OCI-LY1 (cell line): Measurements from ENCODE around the gene BHLHA9.

Experiments
- H2AFZ ChIP-seq: fragments of 200-600 bp; sonication (generic), shearing (Covaris generic); 2 replicates; pipeline ENCODE4 v1.6.0; 2014; ENCODE audit warnings: antibody characterized with exemption, mild to moderate bottlenecking, low read length
- H3F3A ChIP-seq: fragments of 200-600 bp; sonication (generic), shearing (Covaris generic); 2 replicates; pipeline ENCODE4 v1.6.0; 2014; ENCODE audit warnings: mild to moderate bottlenecking, antibody characterized with exemption, low read length, moderate library complexity; ENCODE audit not compliant: insufficient read depth
- H3K27ac ChIP-seq: fragments of 200-600 bp; sonication (generic); 2 replicates; pipeline ENCODE4 v1.5.1; 2014; ENCODE audit warnings: low read length, mixed run types, mild to moderate bottlenecking, low read depth; ENCODE audit not compliant: poor library complexity, severe bottlenecking
- H3K27me3 ChIP-seq: fragments of 200-600 bp; sonication (generic); 2 replicates; pipeline ENCODE4 v1.6.0; 2014; ENCODE audit warnings: antibody characterized with exemption, mild to moderate bottlenecking, low read length, moderate library complexity; ENCODE audit not compliant: insufficient read depth
- H3K36me3 ChIP-seq: fragments of 200-600 bp; sonication (generic); 2 replicates; pipeline ENCODE4 v1.6.1; 2014; ENCODE audit warnings: mild to moderate bottlenecking, antibody characterized with exemption, low read length, moderate library complexity, mixed read lengths; ENCODE audit not compliant: insufficient read depth
- H3K4me1 ChIP-seq: fragments of 200-600 bp; sonication (generic); 2 replicates; pipeline ENCODE4 v1.5.1; 2014; ENCODE audit warnings: mild to moderate bottlenecking, low read length, moderate library complexity; ENCODE audit not compliant: insufficient read depth, severe bottlenecking
- H3K4me2 ChIP-seq: fragments of 200-600 bp; sonication (generic), shearing (Covaris generic); 2 replicates; pipeline ENCODE4 v1.6.1; 2014; ENCODE audit warnings: low read length
- H3K4me3 ChIP-seq: fragments of 200-600 bp; sonication (generic); 2 replicates; pipeline ENCODE4 v1.5.1; 2014; ENCODE audit warnings: low read length, low read depth, mild to moderate bottlenecking, mixed read lengths; ENCODE audit not compliant: poor library complexity, severe bottlenecking
- H3K79me2 ChIP-seq: fragments of 200-600 bp; shearing (Covaris generic); 2 replicates; pipeline ENCODE4 v1.6.1; 2016; ENCODE audit warnings: mixed run types, low read length, mixed read lengths; ENCODE audit not compliant: insufficient read depth
- H3K9ac ChIP-seq: fragments of 200-600 bp; sonication (generic), shearing (Covaris generic); 2 replicates; pipeline ENCODE4 v1.6.1; 2014; ENCODE audit warnings: mild to moderate bottlenecking, low read length, mixed read lengths
- H3K9me2 ChIP-seq: fragments of 200-600 bp; sonication (generic), shearing (Covaris generic); 2 replicates; pipeline ENCODE4 v1.6.1; 2014; ENCODE audit warnings: low read depth, mild to moderate bottlenecking, low read length, mixed read lengths
- H3K9me3 ChIP-seq: fragments of 200-600 bp; shearing (Covaris generic); 2 replicates; pipeline ENCODE4 v1.6.1; 2014; ENCODE audit warnings: low read length, mixed read lengths
- H4K20me1 ChIP-seq: fragments of 200-600 bp; sonication (generic), shearing (Covaris generic); 2 replicates; pipeline ENCODE4 v1.6.0; 2016; ENCODE audit warnings: mild to moderate bottlenecking, low read length; ENCODE audit not compliant: insufficient read depth
- EZH2 ChIP-seq: fragments of 200-600 bp; sonication (generic), shearing (Covaris generic); IDR thresholded peaks from 2 replicates; pipeline ENCODE4 v1.8.0; 2017; ENCODE audit warnings: borderline replicate concordance, mixed run types, mild to moderate bottlenecking, antibody characterized with exemption, low read length, moderate library complexity, mixed read lengths
- TF ChIP-seq, protein P1 (sequence below): fragments of 200-600 bp; sonication (generic), shearing (Covaris generic); IDR thresholded peaks from 2 replicates; pipeline ENCODE4 v1.5.1; 2017; ENCODE audit warnings: mild to moderate bottlenecking, antibody characterized with exemption, low read length, moderate library complexity, mixed read lengths

The BHLHA9 gene

DNA sequence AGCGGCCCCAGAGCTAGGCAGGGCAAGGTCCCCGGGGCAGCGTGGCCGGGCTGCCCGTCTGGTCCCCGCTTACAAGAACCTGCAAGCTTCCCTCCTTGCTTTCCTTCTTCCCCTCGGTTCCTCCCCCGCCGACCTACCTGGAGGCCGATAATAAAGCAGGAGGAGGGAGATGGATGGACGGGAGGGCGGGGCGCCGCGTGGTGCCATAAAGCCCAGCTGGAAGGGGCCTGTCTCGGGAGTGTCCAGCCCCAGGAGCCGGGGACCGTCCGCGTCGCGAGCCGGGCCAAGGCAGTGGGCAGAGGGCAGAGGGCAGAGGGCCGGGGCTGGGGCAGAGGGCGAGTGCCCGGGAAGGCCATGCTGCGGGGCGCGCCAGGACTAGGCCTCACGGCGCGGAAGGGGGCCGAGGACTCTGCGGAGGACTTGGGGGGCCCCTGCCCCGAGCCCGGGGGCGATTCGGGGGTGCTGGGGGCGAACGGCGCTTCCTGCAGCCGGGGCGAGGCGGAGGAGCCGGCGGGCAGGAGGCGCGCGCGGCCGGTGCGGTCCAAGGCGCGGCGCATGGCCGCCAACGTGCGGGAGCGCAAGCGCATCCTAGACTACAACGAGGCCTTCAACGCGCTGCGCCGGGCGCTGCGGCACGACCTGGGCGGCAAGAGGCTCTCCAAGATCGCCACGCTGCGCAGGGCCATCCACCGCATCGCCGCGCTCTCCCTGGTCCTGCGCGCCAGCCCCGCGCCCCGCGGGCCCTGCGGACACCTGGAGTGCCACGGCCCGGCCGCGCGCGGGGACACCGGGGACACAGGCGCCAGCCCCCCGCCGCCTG is at the start of gene BHLHA9:
Gene BHLHA9, plus strand, starts transcription at position 235 of the 820 bp plus-strand sequence. Its CDS starts 120 bp downstream, at position 355.
- H3K36me3 ChIP-seq = no peaks in the 10 kb centered on the region
- H3K79me2 ChIP-seq = no peaks in the 10 kb centered on the region
- peaks cover 23% of the 10 kb centered on the region for H3K4me1 ChIP-seq
- H3K9me3 ChIP-seq = no peaks in the 10 kb centered on the region
- no peak for TF ChIP-seq EZH2
- TF ChIP-seq, protein P1, sequence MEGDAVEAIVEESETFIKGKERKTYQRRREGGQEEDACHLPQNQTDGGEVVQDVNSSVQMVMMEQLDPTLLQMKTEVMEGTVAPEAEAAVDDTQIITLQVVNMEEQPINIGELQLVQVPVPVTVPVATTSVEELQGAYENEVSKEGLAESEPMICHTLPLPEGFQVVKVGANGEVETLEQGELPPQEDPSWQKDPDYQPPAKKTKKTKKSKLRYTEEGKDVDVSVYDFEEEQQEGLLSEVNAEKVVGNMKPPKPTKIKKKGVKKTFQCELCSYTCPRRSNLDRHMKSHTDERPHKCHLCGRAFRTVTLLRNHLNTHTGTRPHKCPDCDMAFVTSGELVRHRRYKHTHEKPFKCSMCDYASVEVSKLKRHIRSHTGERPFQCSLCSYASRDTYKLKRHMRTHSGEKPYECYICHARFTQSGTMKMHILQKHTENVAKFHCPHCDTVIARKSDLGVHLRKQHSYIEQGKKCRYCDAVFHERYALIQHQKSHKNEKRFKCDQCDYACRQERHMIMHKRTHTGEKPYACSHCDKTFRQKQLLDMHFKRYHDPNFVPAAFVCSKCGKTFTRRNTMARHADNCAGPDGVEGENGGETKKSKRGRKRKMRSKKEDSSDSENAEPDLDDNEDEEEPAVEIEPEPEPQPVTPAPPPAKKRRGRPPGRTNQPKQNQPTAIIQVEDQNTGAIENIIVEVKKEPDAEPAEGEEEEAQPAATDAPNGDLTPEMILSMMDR = no peak
- no peak within 1 kb of the TSS for H3K27ac ChIP-seq
- no peaks in the 10 kb centered on the region for H3K9me2 ChIP-seq
- H3K4me3 ChIP-seq = no peak within 1 kb of the TSS
- peaks cover 3% of the 10 kb centered on the region; the same call in 1 of the 2 replicates for H3F3A ChIP-seq
- H3K9ac ChIP-seq = no peak within 1 kb of the TSS
- no peaks in the 10 kb centered on the region for H4K20me1 ChIP-seq
- no peaks in the 10 kb centered on the region for H3K27me3 ChIP-seq
- no peak within 1 kb of the TSS for H3K4me2 ChIP-seq
- no peak within 1 kb of the TSS for H2AFZ ChIP-seq

DNA sequence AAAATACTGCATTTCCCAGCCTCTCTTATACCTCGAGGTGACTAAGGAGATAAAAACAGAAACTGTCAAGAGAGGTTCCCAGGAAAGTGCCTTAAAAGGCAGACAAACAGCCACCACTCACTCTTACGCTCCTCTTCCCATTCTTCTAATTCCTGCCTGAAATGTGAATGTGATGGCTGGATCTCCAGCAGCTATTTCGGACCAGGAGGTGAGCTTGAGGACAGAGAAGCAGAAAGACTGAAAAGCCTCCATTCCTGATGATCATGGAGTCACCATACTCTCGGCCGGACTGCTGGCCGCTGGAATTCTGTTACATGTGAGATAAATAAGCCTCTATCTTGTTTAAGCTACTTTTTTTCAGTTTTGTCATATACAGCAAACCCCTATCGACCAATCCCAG is 49.0 kb upstream of the BHLHA9 start:
- H3K4me3 ChIP-seq = no peak overlapping the region
- 0 out of 2 replicates have a peak, but pooled peaks cover 3% of the 10 kb centered on the region for H3F3A ChIP-seq
- peak overlapping the region; percentile 94 for H3K27ac ChIP-seq
- TF ChIP-seq, protein P1 = no peak
- TF ChIP-seq EZH2 = no peak
- H3K4me1 ChIP-seq = peaks cover 73% of the 10 kb centered on the region
- peaks cover 24% of the 10 kb centered on the region for H3K79me2 ChIP-seq
- H3K9me2 ChIP-seq = no peaks in the 10 kb centered on the region
- peak overlapping the region; percentile 44; the same call in 1 of the 2 replicates for H3K4me2 ChIP-seq
- H3K27me3 ChIP-seq = no peaks in the 10 kb centered on the region
- H3K9me3 ChIP-seq = no peaks in the 10 kb centered on the region
- H2AFZ ChIP-seq = no peak overlapping the region
- peak overlapping the region; percentile 9; the same call in 1 of the 2 replicates for H3K9ac ChIP-seq
- H4K20me1 ChIP-seq = no peaks in the 10 kb centered on the region
- peaks cover 8% of the 10 kb centered on the region; the same call in 1 of the 2 replicates for H3K36me3 ChIP-seq

DNA sequence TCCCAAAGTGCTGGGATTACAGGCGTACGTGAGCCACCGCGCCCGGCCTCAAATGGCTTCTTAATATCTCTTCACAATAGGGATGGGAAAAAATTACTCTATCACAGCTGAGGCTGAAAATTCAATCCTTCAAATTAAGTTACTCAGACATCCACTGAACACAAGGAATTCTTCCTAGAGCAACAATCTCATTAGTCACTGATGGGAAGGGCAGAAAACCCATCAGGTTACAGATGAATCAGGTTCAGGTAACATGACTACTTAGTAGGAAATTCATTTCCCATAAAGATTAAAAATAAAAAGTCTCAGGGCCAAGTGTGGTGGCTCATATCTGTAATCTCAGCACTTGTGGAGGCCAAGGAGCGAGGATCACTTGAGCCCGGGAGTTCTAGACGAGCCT is 47.9 kb upstream of the BHLHA9 start:
- Histone ChIP-seq H3F3A (0 out of 2 replicates have a peak, but pooled peaks cover 3% of the 10 kb centered on the region), H3K9me3 (no peaks in the 10 kb centered on the region), H3K4me2 (no peak overlapping the region), H3K4me1 (peaks cover 73% of the 10 kb centered on the region), H3K9me2 (no peaks in the 10 kb centered on the region), H3K27me3 (no peaks in the 10 kb centered on the region), H4K20me1 (no peaks in the 10 kb centered on the region), H3K36me3 (peaks cover 19% of the 10 kb centered on the region; the same call in 1 of the 2 replicates), H2AFZ (no peak overlapping the region), H3K27ac (no peak overlapping the region), H3K79me2 (peaks cover 35% of the 10 kb centered on the region), H3K4me3 (no peak overlapping the region), H3K9ac (no peak overlapping the region)
- TF ChIP-seq EZH2 = no peak
- TF ChIP-seq, protein P1 = no peak
